Measurements from ENCODE around the gene CWC27.

GRCh38 chr5:64831996-64832395, 63.3 kb downstream of the CWC27 start:
- TF ChIP-seq CTCF (IDR thresholded peaks at IDR 0.05) (no peak), POLR2AphosphoS5 (IDR thresholded peaks at IDR 0.05; ENCODE audit: insufficient read depth in 1 of 2, low read depth in 1 of 2) (no peak)

Data from vagina (tissue), 2 donors.